ENCODE measurements around the gene ARHGAP30. TPM values are rescaled to one million over a fixed set of nuclear protein-coding genes. Genes with fewer than 3 reads are reported as not detected.

The ARHGAP30 gene
- total and polyA plus RNA-seq, 4 experiments from 2014 or later: 63.4 to 226 (median 218) TPM

DNA sequence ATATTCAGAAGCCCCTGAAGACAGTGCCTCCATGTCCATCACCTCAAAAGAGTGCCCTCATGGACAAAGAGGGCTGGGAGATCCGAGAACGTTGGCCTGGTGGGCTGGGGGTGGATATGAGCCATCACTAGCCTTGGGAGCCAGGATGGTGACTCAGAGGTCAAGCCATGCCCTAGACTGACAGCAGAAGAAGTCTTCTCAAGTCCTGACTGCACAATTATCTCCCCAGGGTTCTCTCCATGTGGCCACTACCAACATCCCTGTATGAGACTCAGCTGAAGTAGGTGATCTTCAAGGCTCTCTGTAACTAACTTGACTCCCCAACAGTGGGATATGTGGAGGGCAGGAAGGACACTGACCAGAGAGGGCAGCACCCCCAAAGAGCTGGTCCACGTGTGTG lies 16.8 kb downstream of the ARHGAP30 start:
- no peaks in the 10 kb centered on the region for H3K27me3 Mint-ChIP-seq
- Histone ChIP-seq H3K4me3 (ENCODE audit: low read length in 2 of 2) (no peak overlapping the region), H3K27ac (ENCODE audit: low read depth, low read length) (peak overlapping the region; percentile 5), H3K36me3 (ENCODE audit: insufficient read depth, low read length) (peaks cover 83% of the 10 kb centered on the region), H3K27me3 (ENCODE audit: insufficient read depth, low read length) (no peaks in the 10 kb centered on the region), H3K4me1 (ENCODE audit: insufficient read depth, low read length) (peaks cover 19% of the 10 kb centered on the region), H3K9me3 (ENCODE audit: control insufficient read depth in 1 of 2, low read length in 2 of 2) (no peaks in the 10 kb centered on the region)
- ChIA-PET CTCF (ENCODE audit: partially characterized antibody) (interaction anchor here (1.0 kb wide), 1 partner anchor 10 kb away, joined by 4 read pairs; no protein-coding TSS in a partner anchor), POLR2A (ENCODE audit: partially characterized antibody) (interaction anchor here (1.0 to 21.2 kb wide), 4 partner anchors 12 to 45 kb away, joined by 3 to 602 read pairs (median 6); partner anchors contain the start of genes ARHGAP30, KLHDC9 and TSTD1)
- peaks cover 11 to 41% (median 20%) of the 10 kb centered on the region in 4 donors for H3K4me1 Mint-ChIP-seq
- H3K36me3 Mint-ChIP-seq: peaks cover 61 to 82% of the 10 kb centered on the region in 2 donors
- intact Hi-C loops (cut with micrococcal nuclease): no loop called here
- H3K4me3 Mint-ChIP-seq: no peak overlapping the region
- DNase-seq: no peak
- H3K9me3 Mint-ChIP-seq: no peaks in the 10 kb centered on the region
- H3K27ac Mint-ChIP-seq: peak overlapping the region in 6 of 7 donors; percentile 5 to 84 (median 73)

DNA sequence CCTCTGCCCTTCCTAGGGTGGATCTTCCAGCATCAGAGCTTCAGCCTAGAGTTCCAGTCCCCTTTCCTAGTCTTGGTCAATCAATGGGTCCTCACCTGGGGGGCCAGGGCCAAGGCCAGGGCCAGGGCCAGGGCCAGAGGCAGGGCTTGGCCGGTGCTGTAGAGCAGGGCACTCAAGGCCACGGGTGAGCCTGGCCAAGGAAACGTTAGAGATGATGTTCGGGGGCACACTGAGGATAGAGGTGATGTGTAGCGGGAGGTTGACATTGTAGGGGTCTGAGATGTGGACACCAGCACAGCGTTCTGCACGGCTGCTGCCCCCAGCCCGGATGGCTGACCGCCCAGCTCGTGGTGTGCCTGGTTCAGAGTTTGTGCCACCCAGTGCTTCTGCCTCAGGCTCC lies 18.5 kb downstream of the ARHGAP30 start:
- POLR2A ChIA-PET (ENCODE audit: partially characterized antibody): interaction anchor here (0.9 to 21.2 kb wide), 3 partner anchors 10 to 18 kb away, joined by 3 to 602 read pairs (median 4); partner anchors contain the start of gene ARHGAP30

GRCh38 chr1:161048949-161049722 lies 20.6 kb downstream of the ARHGAP30 start:
- H3K27me3 Mint-ChIP-seq: no peaks in the 10 kb centered on the region
- POLR2A ChIA-PET (ENCODE audit: partially characterized antibody): interaction anchor here (0.7 to 21.2 kb wide), 4 partner anchors 10 to 49 kb away, joined by 4 to 602 read pairs (median 18); partner anchors contain the start of genes ARHGAP30, KLHDC9 and TSTD1
- Histone ChIP-seq H3K36me3 (ENCODE audit: insufficient read depth, low read length) (peaks cover 56% of the 10 kb centered on the region), H3K4me3 (ENCODE audit: low read length in 2 of 2) (no peak overlapping the region), H3K4me1 (ENCODE audit: insufficient read depth, low read length) (peaks cover 17% of the 10 kb centered on the region), H3K27me3 (ENCODE audit: insufficient read depth, low read length) (no peaks in the 10 kb centered on the region), H3K27ac (ENCODE audit: low read depth, low read length) (no peak overlapping the region), H3K9me3 (ENCODE audit: control insufficient read depth in 1 of 2, low read length in 2 of 2) (no peaks in the 10 kb centered on the region)
- peak overlapping the region; percentile 21 to 90 (median 68) for H3K27ac Mint-ChIP-seq
- intact Hi-C loops (cut with micrococcal nuclease): loop anchor here (5.0 kb wide), 2 partner anchors 103 to 118 kb away; partner anchors contain the start of genes PPOX and UFC1
- H3K4me3 Mint-ChIP-seq: peak overlapping the region in 1 of 8 donors; percentile 43
- peaks cover 42 to 77% of the 10 kb centered on the region in 2 donors for H3K36me3 Mint-ChIP-seq
- CTCF ChIA-PET (ENCODE audit: partially characterized antibody): no interaction called here
- no peak for DNase-seq
- peaks cover 16 to 42% (median 31%) of the 10 kb centered on the region in 4 donors for H3K4me1 Mint-ChIP-seq
- no peaks in the 10 kb centered on the region for H3K9me3 Mint-ChIP-seq

More for the DNA sequence above, 18.5 kb downstream of the ARHGAP30 start:
- Histone ChIP-seq H3K36me3 (ENCODE audit: insufficient read depth, low read length) (peaks cover 70% of the 10 kb centered on the region), H3K9me3 (ENCODE audit: control insufficient read depth in 1 of 2, low read length in 2 of 2) (no peaks in the 10 kb centered on the region), H3K4me1 (ENCODE audit: insufficient read depth, low read length) (peaks cover 14% of the 10 kb centered on the region), H3K27me3 (ENCODE audit: insufficient read depth, low read length) (no peaks in the 10 kb centered on the region), H3K27ac (ENCODE audit: low read depth, low read length) (no peak overlapping the region), H3K4me3 (ENCODE audit: low read length in 2 of 2) (no peak overlapping the region)
- H3K4me1 Mint-ChIP-seq: peaks cover 9 to 33% (median 21%) of the 10 kb centered on the region in 4 donors
- H3K27ac Mint-ChIP-seq: peak overlapping the region in 4 of 7 donors; percentile 22 to 70 (median 56)
- no peak for DNase-seq
- peaks cover 48 to 75% of the 10 kb centered on the region in 2 donors for H3K36me3 Mint-ChIP-seq
- H3K27me3 Mint-ChIP-seq: no peaks in the 10 kb centered on the region
- no peaks in the 10 kb centered on the region for H3K9me3 Mint-ChIP-seq
- no peak overlapping the region for H3K4me3 Mint-ChIP-seq
- CTCF ChIA-PET (ENCODE audit: partially characterized antibody): interaction anchor here (1.0 to 1.9 kb wide), 3 partner anchors 9 to 19 kb away, joined by 3 to 5 read pairs (median 3); no protein-coding TSS in a partner anchor
- intact Hi-C loops (cut with micrococcal nuclease): no loop called here

DNA sequence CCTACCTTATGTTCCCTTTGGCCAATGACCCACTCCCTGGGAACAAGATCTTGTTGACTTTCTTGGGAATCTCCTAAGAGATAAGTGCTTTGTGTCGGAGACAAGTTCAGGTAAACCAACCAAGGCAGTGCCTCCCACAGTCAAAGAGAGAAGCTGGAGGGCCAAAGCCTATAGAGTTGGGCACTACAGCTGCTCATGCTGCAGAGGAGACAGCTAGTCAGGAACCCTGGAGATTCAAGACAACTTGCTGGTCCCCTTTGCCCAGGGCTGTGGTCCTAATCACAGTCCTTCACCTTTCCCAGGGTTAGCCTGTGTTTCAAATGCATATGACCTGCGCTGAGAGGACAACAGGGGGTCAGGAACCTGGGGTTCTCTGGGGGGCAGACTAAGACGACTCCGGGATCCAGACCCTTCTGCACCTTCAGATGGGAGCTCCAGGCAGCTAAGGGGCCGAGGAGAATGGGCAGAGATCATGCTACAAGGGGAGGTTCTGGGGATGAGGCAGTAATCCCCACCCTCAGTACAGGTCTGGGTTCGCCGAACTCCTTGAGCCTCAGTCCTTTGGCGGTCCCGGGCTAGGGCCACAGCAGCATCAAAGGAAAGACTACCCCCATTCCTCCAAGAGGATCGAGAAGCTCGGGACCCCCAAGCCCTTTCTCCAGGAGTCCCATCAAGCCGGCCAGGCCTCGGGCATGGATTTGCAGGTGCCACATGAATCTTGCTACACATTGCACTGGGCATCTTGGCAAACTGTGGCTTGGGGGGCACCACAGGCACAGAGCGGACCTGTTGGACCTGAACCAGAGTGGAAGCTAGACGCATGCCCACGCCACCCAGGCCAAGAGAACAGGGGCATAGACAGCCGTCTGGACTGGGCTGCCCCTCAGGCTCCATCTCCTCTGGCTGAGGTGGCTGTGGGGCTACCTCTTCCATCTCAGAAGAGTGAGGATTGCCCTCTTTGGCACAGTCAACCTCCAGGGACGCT lies 22.0 kb downstream of the ARHGAP30 start:
- Histone ChIP-seq H3K4me1 (ENCODE audit: insufficient read depth, low read length) (peaks cover 27% of the 10 kb centered on the region), H3K4me3 (ENCODE audit: low read length in 2 of 2) (no peak overlapping the region), H3K9me3 (ENCODE audit: control insufficient read depth in 1 of 2, low read length in 2 of 2) (no peaks in the 10 kb centered on the region), H3K27ac (ENCODE audit: low read depth, low read length) (peak overlapping the region; percentile 91), H3K36me3 (ENCODE audit: insufficient read depth, low read length) (peaks cover 48% of the 10 kb centered on the region), H3K27me3 (ENCODE audit: insufficient read depth, low read length) (no peaks in the 10 kb centered on the region)
- intact Hi-C loops (cut with micrococcal nuclease): loop anchor here (5.0 kb wide), 2 partner anchors 105 to 120 kb away; partner anchors contain the start of genes PPOX and UFC1
- CTCF ChIA-PET (ENCODE audit: partially characterized antibody): interaction anchor here (1.0 to 10.7 kb wide), 6 partner anchors 21 to 52 kb away, joined by 3 to 171 read pairs (median 12); partner anchors contain the start of genes ARHGAP30 and KLHDC9
- Mint-ChIP-seq H3K9me3 (no peaks in the 10 kb centered on the region), H3K27ac (peak overlapping the region; percentile 90 to 100 (median 99)), H3K4me3 (peak overlapping the region in 1 of 8 donors; percentile 47), H3K27me3 (no peaks in the 10 kb centered on the region), H3K4me1 (peaks cover 23 to 45% (median 32%) of the 10 kb centered on the region in 4 donors), H3K36me3 (peaks cover 33 to 67% of the 10 kb centered on the region in 2 donors)
- DNase-seq: no peak
- POLR2A ChIA-PET (ENCODE audit: partially characterized antibody): interaction anchor here (1.5 to 21.2 kb wide), 12 partner anchors 9 to 251 kb away, joined by 6 to 602 read pairs (median 24); partner anchors contain the start of genes ARHGAP30, B4GALT3, F11R and KLHDC9

DNA sequence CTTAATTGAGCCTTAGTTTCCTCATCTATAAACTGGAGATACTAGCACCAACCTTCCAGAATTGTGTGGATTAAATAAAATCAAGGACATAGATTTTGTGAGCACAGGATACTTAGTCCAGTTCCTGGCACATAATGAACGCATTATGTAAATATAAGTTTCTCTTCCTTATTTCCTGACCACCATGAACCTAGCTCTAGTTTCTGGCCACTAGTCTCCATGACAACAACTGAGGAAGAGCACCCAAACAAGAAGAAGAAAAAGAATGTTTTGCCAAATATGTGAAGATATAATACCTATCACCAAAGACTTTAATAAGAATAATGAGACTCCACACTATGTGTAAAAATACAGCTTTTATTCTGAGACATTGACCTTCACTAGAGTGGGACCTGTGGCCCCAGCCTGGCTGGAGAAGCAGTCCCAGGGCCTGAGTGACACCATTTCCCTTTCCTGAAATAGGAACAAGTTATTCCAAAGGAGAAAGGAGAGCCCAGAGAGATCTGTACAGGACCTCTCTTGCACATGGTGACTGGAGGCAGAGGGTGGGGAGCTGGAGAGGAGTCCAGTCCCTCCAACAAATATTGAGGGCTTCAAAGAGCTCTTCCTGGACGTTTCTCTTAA lies 23.0 kb downstream of the ARHGAP30 start:
- no peaks in the 10 kb centered on the region for H3K9me3 Mint-ChIP-seq
- no peaks in the 10 kb centered on the region for H3K27me3 Mint-ChIP-seq
- Histone ChIP-seq H3K4me3 (ENCODE audit: low read length in 2 of 2) (peak overlapping the region; percentile 62 to 89), H3K36me3 (ENCODE audit: insufficient read depth, low read length) (peaks cover 50% of the 10 kb centered on the region), H3K4me1 (ENCODE audit: insufficient read depth, low read length) (peaks cover 33% of the 10 kb centered on the region), H3K27ac (ENCODE audit: low read depth, low read length) (peak overlapping the region; percentile 91), H3K9me3 (ENCODE audit: control insufficient read depth in 1 of 2, low read length in 2 of 2) (no peaks in the 10 kb centered on the region), H3K27me3 (ENCODE audit: insufficient read depth, low read length) (no peaks in the 10 kb centered on the region)
- no peak for DNase-seq
- peaks cover 29 to 66% of the 10 kb centered on the region in 2 donors for H3K36me3 Mint-ChIP-seq
- H3K4me3 Mint-ChIP-seq: peak overlapping the region; percentile 87 to 98 (median 94)
- peak overlapping the region; percentile 90 to 100 (median 99) for H3K27ac Mint-ChIP-seq
- ChIA-PET CTCF (ENCODE audit: partially characterized antibody) (interaction anchor here (1.0 to 10.7 kb wide), 9 partner anchors 11 to 53 kb away, joined by 3 to 171 read pairs (median 5); partner anchors contain the start of genes ARHGAP30 and KLHDC9), POLR2A (ENCODE audit: partially characterized antibody) (interaction anchor here (0.9 to 21.2 kb wide), 31 partner anchors 8 to 343 kb away, joined by 3 to 602 read pairs (median 8); partner anchors contain the start of genes ARHGAP30, B4GALT3, DEDD and F11R)
- peaks cover 24 to 50% (median 40%) of the 10 kb centered on the region in 4 donors for H3K4me1 Mint-ChIP-seq
- intact Hi-C loops (cut with micrococcal nuclease): loop anchor here (1.0 to 5.0 kb wide), 3 partner anchors 51 to 121 kb away; partner anchors contain the start of genes PPOX and UFC1

Data from CD4-positive, alpha-beta memory T cell (primary cell).